IMR-90 (cell line): ENCODE measurements around the gene DZIP3. TPM values are rescaled to one million over a fixed set of nuclear protein-coding genes. Genes with fewer than 3 reads are reported as not detected.

Source experiments
- ATAC-seq: fragments of 200-7000 bp; cut with Tn5 transposase; 2 replicates; pipeline ENCODE4 v1.9.1; 2020; ENCODE audit warnings: low read depth, mild to moderate bottlenecking, moderate library complexity
- BruUV-seq: library from RNA; stranded (reverse); fragments of 400-500 nt; replicated peaks from 2 replicates; lab custom pipeline; 2021; lab: Mats Ljungman, UMichigan
- CTCF ChIA-PET: fragments of 300-600 bp; formaldehyde crosslinking; extraction: SDS; loops from one replicate; lab custom pipeline; 2021; ENCODE audit warnings: antibody characterized with exemption; lab: Yijun Ruan, JAX
- POLR2A ChIA-PET: fragments of 300-600 bp; sonication (Branson Sonifier 250); formaldehyde crosslinking; loops from one replicate; lab custom pipeline; 2022; ENCODE audit warnings: antibody characterized with exemption; ENCODE audit not compliant: unreplicated experiment; lab: Charles Lee
- DNase-seq: peaks from one replicate; pipeline ENCODE4 v3.0.0; 2013
- H2AFZ ChIP-seq: replicated peaks from 2 replicates; pipeline ENCODE3; 2013; ENCODE audit warnings: low read length, mild to moderate bottlenecking; ENCODE audit not compliant: poor library complexity
- H2AK5ac ChIP-seq: 2 replicates; pipeline ENCODE4 v1.6.1; 2013; ENCODE audit warnings: low read depth, low read length, inconsistent platforms
- H2AK9ac ChIP-seq: replicated peaks from 2 replicates; pipeline ENCODE3; 2013; ENCODE audit warnings: mild to moderate bottlenecking, low read depth, low read length, moderate library complexity; ENCODE audit not compliant: poor library complexity
- H2BK120ac ChIP-seq: 2 replicates; pipeline ENCODE4 v1.6.1; 2013; ENCODE audit warnings: low read depth, low read length, inconsistent platforms
- H2BK15ac ChIP-seq: 3 replicates; pipeline ENCODE4 v1.6.1; 2013; ENCODE audit warnings: low read depth, low read length, inconsistent platforms
- H2BK20ac ChIP-seq: 2 replicates; pipeline ENCODE4 v1.6.1; 2013; ENCODE audit warnings: low read depth, mild to moderate bottlenecking, inconsistent platforms, low read length, moderate library complexity
- H2BK5ac ChIP-seq: 2 replicates; pipeline ENCODE4 v1.6.1; 2013; ENCODE audit warnings: mild to moderate bottlenecking, low read depth, low read length, inconsistent platforms; ENCODE audit not compliant: poor library complexity, severe bottlenecking
- H3K14ac ChIP-seq: replicated peaks from 2 replicates; pipeline ENCODE4 v1.6.1; 2013; ENCODE audit warnings: low read depth, low read length, inconsistent platforms
- H3K18ac ChIP-seq: 2 replicates; pipeline ENCODE4 v1.6.1; 2013; ENCODE audit warnings: low read depth, low read length, control low read depth
- H3K23ac ChIP-seq: 2 replicates; pipeline ENCODE4 v1.6.1; 2013; ENCODE audit warnings: low read depth, low read length, inconsistent platforms
- H3K27ac ChIP-seq: 2 replicates; pipeline ENCODE4 v1.5.1; 2013; ENCODE audit warnings: mild to moderate bottlenecking, control low read depth, low read length; ENCODE audit not compliant: insufficient read depth
- H3K27me3 ChIP-seq: 2 replicates; pipeline ENCODE4 v1.6.1; 2013; ENCODE audit warnings: low read length; ENCODE audit not compliant: control insufficient read depth, insufficient read depth
- H3K36me3 ChIP-seq: 2 replicates; pipeline ENCODE4 v1.6.1; 2013; ENCODE audit warnings: low read length, mixed read lengths; ENCODE audit not compliant: control insufficient read depth, insufficient read depth
- H3K4ac ChIP-seq: 2 replicates; pipeline ENCODE4 v1.6.1; 2013; ENCODE audit warnings: low read depth, low read length, inconsistent platforms
- H3K4me1 ChIP-seq: 2 replicates; pipeline ENCODE4 v1.6.1; 2013; ENCODE audit warnings: low read length, mixed read lengths; ENCODE audit not compliant: control insufficient read depth, insufficient read depth
- H3K4me2 ChIP-seq: 2 replicates; pipeline ENCODE4 v1.6.1; 2013; ENCODE audit warnings: low read depth, mild to moderate bottlenecking, control low read depth, low read length, moderate library complexity
- H3K4me3 ChIP-seq: 2 replicates; pipeline ENCODE4 v1.5.1; 2013; ENCODE audit warnings: low read depth, mild to moderate bottlenecking, control low read depth, low read length, moderate library complexity; ENCODE audit not compliant: insufficient read depth
- H3K56ac ChIP-seq: 2 replicates; pipeline ENCODE4 v1.6.1; 2013; ENCODE audit warnings: low read length, inconsistent platforms; ENCODE audit not compliant: insufficient read depth; ENCODE audit errors: extremely low read depth
- H3K79me1 ChIP-seq, 2 experiments: 2 replicates each; pipeline ENCODE4 v1.6.1; 2013; ENCODE audit warnings: low read length in 2 of 2, inconsistent platforms in 1 of 2, low read depth in 1 of 2
- H3K9ac ChIP-seq: 2 replicates; pipeline ENCODE4 v1.6.1; 2013; ENCODE audit warnings: low read depth, low read length, control low read depth
- H3K9me1 ChIP-seq: 2 replicates; pipeline ENCODE4 v1.6.1; 2013; ENCODE audit warnings: low read length, inconsistent platforms; ENCODE audit not compliant: insufficient read depth
- H3K9me3 ChIP-seq: 2 replicates; pipeline ENCODE4 v1.6.1; 2013; ENCODE audit warnings: low read length; ENCODE audit not compliant: control insufficient read depth, insufficient read depth
- H4K20me1 ChIP-seq: 2 replicates; pipeline ENCODE4 v1.6.1; 2013; ENCODE audit warnings: low read length, inconsistent platforms; ENCODE audit not compliant: insufficient read depth
- H4K5ac ChIP-seq: 2 replicates; pipeline ENCODE4 v1.6.1; 2013; ENCODE audit warnings: mild to moderate bottlenecking, low read depth, low read length, control low read depth
- H4K8ac ChIP-seq, 2 experiments: 2 replicates each; pipeline ENCODE4 v1.6.1; 2013; ENCODE audit warnings: low read depth in 2 of 2, low read length in 2 of 2, control low read depth in 1 of 2, inconsistent platforms in 1 of 2
- H4K91ac ChIP-seq: 2 replicates; pipeline ENCODE4 v1.6.1; 2013; ENCODE audit warnings: low read depth, low read length, inconsistent platforms; ENCODE audit not compliant: insufficient read depth
- BHLHE40 ChIP-seq: fragments of 150-350 bp; IDR thresholded peaks from 2 replicates; pipeline ENCODE4 v1.6.1; 2016; ENCODE audit warnings: mild to moderate bottlenecking, low read depth, low read length
- CEBPB ChIP-seq: IDR thresholded peaks from 2 replicates; pipeline ENCODE4 v1.6.1; 2012; ENCODE audit warnings: low read depth, low read length, improper control_type of control experiment
- CHD1 ChIP-seq: IDR thresholded peaks from 2 replicates; pipeline ENCODE4 v1.6.1; 2012; ENCODE audit warnings: low read depth, low read length, improper control_type of control experiment
- ELK1 ChIP-seq: fragments of 150-350 bp; IDR thresholded peaks from 2 replicates; pipeline ENCODE4 v1.6.1; 2016; ENCODE audit warnings: low read depth, mild to moderate bottlenecking, low read length, moderate library complexity, borderline replicate concordance
- FOS ChIP-seq: fragments of 150-350 bp; IDR thresholded peaks from 2 replicates; pipeline ENCODE4 v1.6.1; 2016; ENCODE audit warnings: low read depth, low read length
- MAFK ChIP-seq: IDR thresholded peaks from 2 replicates; pipeline ENCODE4 v1.6.1; 2012; ENCODE audit warnings: low read depth, low read length, improper control_type of control experiment
- MAZ ChIP-seq: IDR thresholded peaks from 2 replicates; pipeline ENCODE4 v1.6.1; 2012; ENCODE audit warnings: low read depth, mild to moderate bottlenecking, low read length, improper control_type of control experiment, moderate library complexity, borderline replicate concordance
- MXI1 ChIP-seq: IDR thresholded peaks from 2 replicates; pipeline ENCODE4 v1.6.1; 2012; ENCODE audit warnings: low read depth, mild to moderate bottlenecking, low read length, moderate library complexity, borderline replicate concordance
- RAD21 ChIP-seq: IDR thresholded peaks from 2 replicates; pipeline ENCODE4 v1.6.1; 2012; ENCODE audit warnings: low read length, improper control_type of control experiment
- RCOR1 ChIP-seq: IDR thresholded peaks from 2 replicates; pipeline ENCODE4 v1.6.1; 2012; ENCODE audit warnings: mild to moderate bottlenecking, low read length, improper control_type of control experiment; ENCODE audit not compliant: insufficient replicate concordance
- RFX5 ChIP-seq: IDR thresholded peaks from 2 replicates; pipeline ENCODE4 v1.8.0; 2012; ENCODE audit warnings: low read depth, mild to moderate bottlenecking, low read length, moderate library complexity
- USF2 ChIP-seq: fragments of 150-350 bp; IDR thresholded peaks from 2 replicates; pipeline ENCODE4 v1.6.1; 2017; ENCODE audit warnings: mild to moderate bottlenecking, antibody characterized with exemption, low read length, low read depth
- dilution Hi-C: fragments of 300-500 bp; cut with HindIII; formaldehyde crosslinking; loops from one replicate; pipeline ENCODE4 v1.14.3; 2018; ENCODE audit warnings: low sequenced_read_pairs; ENCODE audit not compliant: unreplicated experiment
- in situ Hi-C: fragments of 300-500 bp; cut with MboI; formaldehyde crosslinking; loops from 3 replicates; pipeline ENCODE4 v1.14.3; 2019; ENCODE audit warnings: low sequenced_read_pairs, inconsistent platforms, mixed read lengths
- intact Hi-C: fragments of 100-400 bp; cut with micrococcal nuclease; formaldehyde crosslinking; loops from 2 replicates; pipeline ENCODE4 v1.10.0; 2022
- polyA plus RNA-seq, 3 experiments: library from polyadenylated mRNA; depleted of rRNA; stranded (reverse); fragments of >200 nt; gene quantifications; 2 replicates each; pipeline ENCODE4 v1.2.3, GENCODE V29; 2012; ENCODE audit warnings: low replicate concordance in 1 of 3
- total RNA-seq: library from RNA; depleted of rRNA; stranded (reverse); fragments of >200 nt; gene quantifications from 2 replicates; pipeline ENCODE4 v1.2.3, GENCODE V29; 2012

Gene DZIP3
- total and polyA plus RNA-seq, 2 of the 4 experiments (the other 2 are of a cell fraction): 7.0 to 9.9 TPM

- Histone ChIP-seq H3K56ac (no peak overlapping the region), H4K8ac (no peak overlapping the region), H2BK15ac (no peak overlapping the region), H3K4me3 (no peak overlapping the region), H3K79me1 (no peaks in the 10 kb centered on the region), H3K4ac (no peak overlapping the region), H3K9me1 (no peaks in the 10 kb centered on the region), H4K5ac (no peak overlapping the region), H3K27ac (no peak overlapping the region), H2BK120ac (no peak overlapping the region), H3K4me2 (no peak overlapping the region), H3K27me3 (no peaks in the 10 kb centered on the region), H3K36me3 (no peaks in the 10 kb centered on the region), H2BK20ac (no peak overlapping the region), H3K9ac (no peak overlapping the region), H2AK5ac (no peak overlapping the region), H3K18ac (no peak overlapping the region), H4K91ac (no peak overlapping the region), H2BK5ac (no peak overlapping the region), H3K14ac (no peak overlapping the region), H4K20me1 (no peaks in the 10 kb centered on the region), H3K4me1 (no peaks in the 10 kb centered on the region), H3K23ac (no peak overlapping the region), H3K9me3 (no peaks in the 10 kb centered on the region), H2AK9ac (no peak overlapping the region), H2AFZ (no peak overlapping the region)
- ChIA-PET POLR2A (no interaction called here), CTCF (no interaction called here)
- ATAC-seq (no peak), DNase-seq (no peak)
- in situ Hi-C loops: no loop called here
- dilution Hi-C loops: no loop called here
- intact Hi-C loops: no loop called here
- no peak for TF ChIP-seq RFX5
- no peak for TF ChIP-seq RCOR1
- no peak for TF ChIP-seq MAZ
- no peak for TF ChIP-seq CHD1
- no peak for TF ChIP-seq BHLHE40
- no peak for TF ChIP-seq CEBPB
- TF ChIP-seq ELK1: no peak
- TF ChIP-seq RAD21: no peak
- no peak for TF ChIP-seq USF2
- no peak for TF ChIP-seq MAFK
- TF ChIP-seq MXI1: no peak
- TF ChIP-seq FOS: no peak
- no TSS peak for BruUV-seq
Observed at GRCh38 chr3:108728105-108728504, 138.6 kb downstream of the DZIP3 start.
